ENCODE data around the gene LRP1B.
"Not testable (repeated sequence)": the region's sequence is repeated elsewhere in the genome, so short reads cannot be mapped to it uniquely, and the experiment has no call there.

DNA sequence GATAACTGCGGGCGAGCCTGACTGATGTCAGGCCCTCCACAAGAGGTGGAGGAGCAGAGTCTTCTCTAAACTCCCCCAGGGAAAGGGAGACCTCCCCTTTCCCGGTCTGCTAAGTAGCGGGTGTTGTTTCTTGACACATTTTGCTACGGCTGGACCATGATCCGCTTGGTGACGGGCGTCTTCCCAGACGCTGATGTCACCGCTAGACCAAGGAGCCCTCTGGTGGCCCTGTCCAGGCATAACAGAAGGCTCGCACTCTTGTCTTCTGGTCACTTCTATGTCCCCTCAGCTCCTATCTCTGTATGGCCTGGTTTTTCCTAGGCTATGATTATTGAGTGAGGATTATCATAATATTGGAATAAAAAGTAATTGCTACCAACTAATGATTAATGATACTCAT lies 1166.5 kb downstream of the LRP1B start:
- TF ChIP-seq RAD21 (IDR thresholded peaks at IDR 0.05; ENCODE audit: low read length); POLR2AphosphoS5 (IDR thresholded peaks at IDR 0.05; ENCODE audit: low read depth, low read length); EZH2phosphoT487 (IDR thresholded peaks at IDR 0.05; ENCODE audit: borderline replicate concordance, low read depth); MEF2A (IDR thresholded peaks at IDR 0.05; ENCODE audit: borderline replicate concordance, low read depth); TAF1 (IDR thresholded peaks at IDR 0.05; ENCODE audit: borderline replicate concordance, low read depth, low read length); GATA2 (CRISPR knock-in tag; IDR thresholded peaks at IDR 0.05); USF1 (IDR thresholded peaks at IDR 0.05; ENCODE audit: borderline replicate concordance, low read depth); FOSL2 (IDR thresholded peaks at IDR 0.05; ENCODE audit: borderline replicate concordance, low read depth); RXRA (IDR thresholded peaks at IDR 0.05; ENCODE audit: borderline replicate concordance, low read depth); NFIC (IDR thresholded peaks at IDR 0.05; ENCODE audit: borderline replicate concordance): not testable (repeated sequence)
- TF ChIP-seq, protein P1, sequence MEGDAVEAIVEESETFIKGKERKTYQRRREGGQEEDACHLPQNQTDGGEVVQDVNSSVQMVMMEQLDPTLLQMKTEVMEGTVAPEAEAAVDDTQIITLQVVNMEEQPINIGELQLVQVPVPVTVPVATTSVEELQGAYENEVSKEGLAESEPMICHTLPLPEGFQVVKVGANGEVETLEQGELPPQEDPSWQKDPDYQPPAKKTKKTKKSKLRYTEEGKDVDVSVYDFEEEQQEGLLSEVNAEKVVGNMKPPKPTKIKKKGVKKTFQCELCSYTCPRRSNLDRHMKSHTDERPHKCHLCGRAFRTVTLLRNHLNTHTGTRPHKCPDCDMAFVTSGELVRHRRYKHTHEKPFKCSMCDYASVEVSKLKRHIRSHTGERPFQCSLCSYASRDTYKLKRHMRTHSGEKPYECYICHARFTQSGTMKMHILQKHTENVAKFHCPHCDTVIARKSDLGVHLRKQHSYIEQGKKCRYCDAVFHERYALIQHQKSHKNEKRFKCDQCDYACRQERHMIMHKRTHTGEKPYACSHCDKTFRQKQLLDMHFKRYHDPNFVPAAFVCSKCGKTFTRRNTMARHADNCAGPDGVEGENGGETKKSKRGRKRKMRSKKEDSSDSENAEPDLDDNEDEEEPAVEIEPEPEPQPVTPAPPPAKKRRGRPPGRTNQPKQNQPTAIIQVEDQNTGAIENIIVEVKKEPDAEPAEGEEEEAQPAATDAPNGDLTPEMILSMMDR (IDR thresholded peaks at IDR 0.05) = not testable (repeated sequence)
- TF ChIP-seq, protein P2, sequence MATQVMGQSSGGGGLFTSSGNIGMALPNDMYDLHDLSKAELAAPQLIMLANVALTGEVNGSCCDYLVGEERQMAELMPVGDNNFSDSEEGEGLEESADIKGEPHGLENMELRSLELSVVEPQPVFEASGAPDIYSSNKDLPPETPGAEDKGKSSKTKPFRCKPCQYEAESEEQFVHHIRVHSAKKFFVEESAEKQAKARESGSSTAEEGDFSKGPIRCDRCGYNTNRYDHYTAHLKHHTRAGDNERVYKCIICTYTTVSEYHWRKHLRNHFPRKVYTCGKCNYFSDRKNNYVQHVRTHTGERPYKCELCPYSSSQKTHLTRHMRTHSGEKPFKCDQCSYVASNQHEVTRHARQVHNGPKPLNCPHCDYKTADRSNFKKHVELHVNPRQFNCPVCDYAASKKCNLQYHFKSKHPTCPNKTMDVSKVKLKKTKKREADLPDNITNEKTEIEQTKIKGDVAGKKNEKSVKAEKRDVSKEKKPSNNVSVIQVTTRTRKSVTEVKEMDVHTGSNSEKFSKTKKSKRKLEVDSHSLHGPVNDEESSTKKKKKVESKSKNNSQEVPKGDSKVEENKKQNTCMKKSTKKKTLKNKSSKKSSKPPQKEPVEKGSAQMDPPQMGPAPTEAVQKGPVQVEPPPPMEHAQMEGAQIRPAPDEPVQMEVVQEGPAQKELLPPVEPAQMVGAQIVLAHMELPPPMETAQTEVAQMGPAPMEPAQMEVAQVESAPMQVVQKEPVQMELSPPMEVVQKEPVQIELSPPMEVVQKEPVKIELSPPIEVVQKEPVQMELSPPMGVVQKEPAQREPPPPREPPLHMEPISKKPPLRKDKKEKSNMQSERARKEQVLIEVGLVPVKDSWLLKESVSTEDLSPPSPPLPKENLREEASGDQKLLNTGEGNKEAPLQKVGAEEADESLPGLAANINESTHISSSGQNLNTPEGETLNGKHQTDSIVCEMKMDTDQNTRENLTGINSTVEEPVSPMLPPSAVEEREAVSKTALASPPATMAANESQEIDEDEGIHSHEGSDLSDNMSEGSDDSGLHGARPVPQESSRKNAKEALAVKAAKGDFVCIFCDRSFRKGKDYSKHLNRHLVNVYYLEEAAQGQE (IDR thresholded peaks at IDR 0.05; ENCODE audit: low read depth, low read length) = not testable (repeated sequence)
